ENCODE measurements around the gene FIZ1.

FIZ1 gene

GRCh38 chr19:55580628-55581144 is 18.6 kb downstream of the FIZ1 start, which contains the start of gene ZNF579 (continued):
- no peak for TF ChIP-seq PRDM2 (tag by site-specific recombination; IDR thresholded peaks at IDR 0.05; ENCODE audit: borderline replicate concordance)
- no peak for TF ChIP-seq ZNF350 (tag by site-specific recombination; IDR thresholded peaks at IDR 0.05)
- peak; percentile 51 for TF ChIP-seq ZNF366 (tag by site-specific recombination; conservative IDR thresholded peaks at IDR 0.05)
- TF ChIP-seq ZNF2 (tag by site-specific recombination; IDR thresholded peaks at IDR 0.05) = 0 out of 2 replicates have a peak, but pooled peaks have one; percentile 32
- TF ChIP-seq ZNF660 (tag by site-specific recombination; IDR thresholded peaks at IDR 0.05) = peak; percentile 96
- TF ChIP-seq ZNF48 (tag by site-specific recombination; IDR thresholded peaks at IDR 0.05) = no peak
- TF ChIP-seq ZNF140 (tag by site-specific recombination; IDR thresholded peaks at IDR 0.05) = no peak
- TF ChIP-seq ZNF423 (tag by site-specific recombination; IDR thresholded peaks at IDR 0.05) = 0 out of 2 replicates have a peak, but pooled peaks have one; percentile 7
- TF ChIP-seq BCL6B (tag by site-specific recombination; IDR thresholded peaks at IDR 0.05) = no peak
- no peak for TF ChIP-seq ZNF670 (tag by site-specific recombination; IDR thresholded peaks at IDR 0.05; ENCODE audit: low read depth)
- no peak for TF ChIP-seq ZNF157 (tag by site-specific recombination; IDR thresholded peaks at IDR 0.05)
- no peak for TF ChIP-seq ZNF362 (tag by site-specific recombination; IDR thresholded peaks at IDR 0.05)
- peak; percentile 53; the same call in 1 of the 2 replicates for TF ChIP-seq ZNF394 (tag by site-specific recombination; IDR thresholded peaks at IDR 0.05; ENCODE audit: borderline replicate concordance)
- no peak for TF ChIP-seq INSM2 (tag by site-specific recombination; IDR thresholded peaks at IDR 0.05)
- no peak for TF ChIP-seq ZNF280D (tag by site-specific recombination; IDR thresholded peaks at IDR 0.05)
- TF ChIP-seq REST (tag by site-specific recombination; IDR thresholded peaks at IDR 0.05) = no peak
- TF ChIP-seq SP3 (tag by site-specific recombination; IDR thresholded peaks at IDR 0.05) = peak; percentile 46; the same call in 1 of the 2 replicates
- TF ChIP-seq ZSCAN18 (tag by site-specific recombination; IDR thresholded peaks at IDR 0.05) = no peak
- TF ChIP-seq ZFP41 (tag by site-specific recombination; IDR thresholded peaks at IDR 0.05; ENCODE audit: borderline replicate concordance) = 0 out of 2 replicates have a peak, but pooled peaks have one; percentile 41
- no peak for TF ChIP-seq ZSCAN23 (tag by site-specific recombination; IDR thresholded peaks at IDR 0.05)
- TF ChIP-seq ZNF133 (tag by site-specific recombination; IDR thresholded peaks at IDR 0.05) = no peak

Measured in HEK293 (cell line).